Hypothalamus (tissue), 51 donors: ENCODE data around the gene KIAA0825.
"Not testable (repeated sequence)": the region's sequence is repeated elsewhere in the genome, so short reads cannot be mapped to it uniquely, and the experiment has no call there.

Experiments used
- DNase-seq, 51 donors: peaks; one replicate each; lab custom pipeline; 2025; lab: John Stamatoyannopoulos, UW

The KIAA0825 gene

DNA sequence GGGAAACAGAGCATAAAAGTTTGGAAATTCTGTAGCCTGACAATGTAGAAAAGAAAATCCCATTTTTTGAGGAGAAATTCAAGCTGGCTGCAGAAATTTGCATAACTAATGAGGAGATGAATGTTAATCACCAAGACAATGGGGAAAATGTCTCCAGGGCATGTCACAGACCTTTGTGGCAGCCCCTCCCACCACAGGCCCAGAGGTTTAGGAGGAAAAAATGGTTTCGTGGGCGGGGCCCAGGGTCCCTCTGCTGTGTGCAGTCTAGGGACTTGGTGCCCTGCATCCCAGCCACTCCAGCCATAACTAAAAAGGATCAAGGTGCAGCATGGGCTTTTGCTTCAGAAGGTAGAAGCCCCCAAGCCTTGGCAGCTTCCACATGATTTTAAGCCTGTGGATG lies 502.1 kb downstream of the KIAA0825 start:
- DNase-seq, result not testable (repeated sequence)

DNA sequence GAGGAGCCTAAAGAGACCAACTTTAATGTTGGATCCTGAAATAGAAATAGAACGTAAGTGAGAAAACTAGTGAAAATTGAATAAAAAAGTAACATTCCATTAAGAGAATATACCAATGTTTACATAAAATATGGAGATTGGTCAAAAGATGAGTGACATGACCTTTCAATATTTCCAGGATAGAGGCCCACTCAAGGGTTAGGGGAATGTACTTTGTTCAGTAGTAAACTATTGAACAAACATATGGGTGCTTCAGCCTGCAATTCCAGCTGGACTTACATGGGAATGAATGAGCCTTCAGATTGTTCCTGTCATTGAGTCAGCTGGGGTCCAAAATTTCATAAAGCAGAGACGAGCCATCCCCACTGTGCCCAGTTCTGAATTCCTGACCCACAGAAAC lies 505.3 kb downstream of the KIAA0825 start:
- no peak for DNase-seq

DNA sequence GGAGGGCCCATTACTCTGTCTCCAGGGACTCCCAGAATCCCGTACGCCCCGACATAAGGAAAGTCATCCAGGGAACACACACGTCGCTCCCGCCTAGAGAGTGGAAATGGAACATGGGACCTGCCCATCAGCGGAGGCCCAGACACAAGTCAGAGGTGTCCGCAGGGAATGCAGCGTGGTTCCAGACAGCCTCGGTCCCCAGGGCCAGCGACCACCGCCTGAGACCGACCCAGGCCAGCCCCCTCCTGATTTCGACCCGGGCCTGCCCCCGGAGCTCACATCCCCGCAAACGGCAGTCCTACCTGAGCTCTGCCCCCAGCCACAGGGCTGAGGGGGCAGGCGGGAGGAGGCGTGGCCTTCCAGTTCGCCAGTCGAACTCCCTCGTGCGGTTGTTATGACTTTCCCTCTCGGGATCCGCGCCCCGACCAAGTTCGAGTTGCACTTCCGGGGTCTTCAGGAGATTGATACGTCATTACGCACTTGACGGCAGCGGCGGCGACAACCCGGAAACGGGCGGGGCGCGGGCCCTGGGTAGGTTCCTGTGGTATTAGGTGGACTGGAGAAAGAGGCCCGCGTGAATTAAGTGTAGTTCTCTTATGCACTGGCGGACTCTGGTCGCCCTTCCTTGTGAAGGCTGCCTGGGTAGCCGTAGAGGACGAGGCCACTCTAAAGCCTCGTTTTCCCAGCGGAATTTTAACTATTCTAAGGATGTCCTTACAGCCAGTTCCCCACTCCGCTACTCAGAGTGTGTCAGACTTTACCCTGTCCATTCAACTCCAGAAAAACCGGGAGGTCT lies 507.0 kb downstream of the KIAA0825 start:
- peak; percentile 26 to 95 (median 86) for DNase-seq

DNA sequence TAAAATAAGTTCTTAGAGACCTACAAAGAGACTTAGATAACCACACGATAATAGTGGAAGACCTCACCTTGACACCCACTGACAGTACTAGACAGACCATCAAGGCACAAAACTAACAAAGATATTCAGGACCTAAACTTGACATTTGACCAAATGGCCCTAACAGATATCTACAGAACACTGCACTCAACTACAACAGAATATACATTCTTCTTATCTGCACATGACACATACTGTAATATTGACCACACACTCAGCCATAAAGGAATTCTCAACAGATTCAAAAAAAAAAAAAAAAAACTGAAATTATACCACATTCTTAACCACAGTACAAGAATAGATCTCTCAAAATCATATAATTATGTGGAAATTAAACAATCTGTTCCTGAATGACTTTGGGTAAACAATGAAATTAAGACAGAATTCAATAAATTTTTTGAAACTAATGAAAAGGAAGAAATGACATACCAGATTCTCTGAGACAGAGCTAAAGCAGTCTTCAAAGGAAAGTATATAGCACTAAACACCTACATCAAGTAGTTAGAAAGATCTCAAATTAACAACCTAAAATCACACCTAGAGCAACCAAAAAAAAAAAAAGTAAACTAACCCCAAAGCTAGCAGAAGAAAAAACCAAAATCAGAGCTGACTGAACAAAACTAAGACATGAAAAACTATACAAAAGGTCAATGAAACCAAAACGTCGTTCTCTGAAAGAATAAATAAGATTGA lies 514.7 kb downstream of the KIAA0825 start:
- DNase-seq, result no peak
